ENCODE measurements around the gene PTPRN2.

Gene PTPRN2

DNA sequence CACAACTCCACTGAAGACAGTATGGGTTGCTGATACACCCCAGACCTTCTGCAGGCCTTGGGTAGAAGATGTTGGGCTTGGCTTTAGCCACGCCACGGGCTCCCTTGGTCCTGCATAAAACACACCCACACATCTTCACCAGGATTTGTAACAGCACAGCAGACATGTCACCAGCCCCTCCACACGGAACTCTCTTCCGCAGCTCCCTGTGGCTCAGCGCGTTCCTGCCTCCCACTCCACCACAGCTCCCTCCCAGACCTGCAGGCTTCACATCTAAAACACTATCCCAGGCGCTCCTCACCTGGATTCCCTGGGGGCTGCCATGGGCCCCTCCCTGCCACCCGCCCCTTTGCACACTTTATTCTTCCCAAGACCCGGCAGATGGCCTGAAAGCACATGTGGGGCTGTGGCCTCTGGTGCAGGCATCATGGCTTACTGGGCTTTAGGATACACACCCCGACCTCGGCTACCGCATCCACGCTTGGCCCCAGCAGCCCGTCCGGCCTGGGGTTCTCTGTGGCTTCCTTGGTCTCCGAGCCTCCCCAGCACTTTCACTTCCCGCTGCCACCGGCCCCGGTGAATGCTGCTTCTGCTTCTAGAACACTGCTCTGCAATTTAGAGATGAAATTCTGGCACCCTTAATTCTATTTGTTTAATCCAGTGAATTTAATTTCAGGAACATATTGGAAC is 818.0 kb downstream of the PTPRN2 start:
- H3K27me3 ChIP-seq (ENCODE audit: control insufficient read depth, insufficient read depth, low read length): no peaks in the 10 kb centered on the region
- H3K4me3 ChIP-seq (ENCODE audit: low read length): no peak overlapping the region
- H3K4me1 ChIP-seq (ENCODE audit: control insufficient read depth, insufficient read depth, low read length): peaks cover 23% of the 10 kb centered on the region
- H3K36me3 ChIP-seq (ENCODE audit: control insufficient read depth, insufficient read depth, low read length): no peaks in the 10 kb centered on the region
- no peak overlapping the region for H3K9ac ChIP-seq (ENCODE audit: low read length)
- H3K9me3 ChIP-seq (ENCODE audit: control insufficient read depth, low read length): no peaks in the 10 kb centered on the region

- no peaks in the 10 kb centered on the region for H3K9me3 ChIP-seq (ENCODE audit: control insufficient read depth, low read length)
- H3K27me3 ChIP-seq (ENCODE audit: control insufficient read depth, insufficient read depth, low read length): no peaks in the 10 kb centered on the region
- H3K9ac ChIP-seq (ENCODE audit: low read length): no peak overlapping the region
- H3K4me1 ChIP-seq (ENCODE audit: control insufficient read depth, insufficient read depth, low read length): peaks cover 23% of the 10 kb centered on the region
- no peak overlapping the region for H3K4me3 ChIP-seq (ENCODE audit: low read length)
- H3K36me3 ChIP-seq (ENCODE audit: control insufficient read depth, insufficient read depth, low read length): no peaks in the 10 kb centered on the region
Observed at GRCh38 chr7:157769086-157769485, 818.5 kb downstream of the PTPRN2 start.

- no peaks in the 10 kb centered on the region for H3K36me3 ChIP-seq (ENCODE audit: control insufficient read depth, insufficient read depth, low read length)
- H3K27me3 ChIP-seq (ENCODE audit: control insufficient read depth, insufficient read depth, low read length): no peaks in the 10 kb centered on the region
- H3K4me3 ChIP-seq (ENCODE audit: low read length): no peak overlapping the region
- no peak overlapping the region for H3K9ac ChIP-seq (ENCODE audit: low read length)
- H3K9me3 ChIP-seq (ENCODE audit: control insufficient read depth, low read length): no peaks in the 10 kb centered on the region
- peaks cover 23% of the 10 kb centered on the region for H3K4me1 ChIP-seq (ENCODE audit: control insufficient read depth, insufficient read depth, low read length)
Observed at GRCh38 chr7:157768198-157768597, 819.4 kb downstream of the PTPRN2 start.

DNA sequence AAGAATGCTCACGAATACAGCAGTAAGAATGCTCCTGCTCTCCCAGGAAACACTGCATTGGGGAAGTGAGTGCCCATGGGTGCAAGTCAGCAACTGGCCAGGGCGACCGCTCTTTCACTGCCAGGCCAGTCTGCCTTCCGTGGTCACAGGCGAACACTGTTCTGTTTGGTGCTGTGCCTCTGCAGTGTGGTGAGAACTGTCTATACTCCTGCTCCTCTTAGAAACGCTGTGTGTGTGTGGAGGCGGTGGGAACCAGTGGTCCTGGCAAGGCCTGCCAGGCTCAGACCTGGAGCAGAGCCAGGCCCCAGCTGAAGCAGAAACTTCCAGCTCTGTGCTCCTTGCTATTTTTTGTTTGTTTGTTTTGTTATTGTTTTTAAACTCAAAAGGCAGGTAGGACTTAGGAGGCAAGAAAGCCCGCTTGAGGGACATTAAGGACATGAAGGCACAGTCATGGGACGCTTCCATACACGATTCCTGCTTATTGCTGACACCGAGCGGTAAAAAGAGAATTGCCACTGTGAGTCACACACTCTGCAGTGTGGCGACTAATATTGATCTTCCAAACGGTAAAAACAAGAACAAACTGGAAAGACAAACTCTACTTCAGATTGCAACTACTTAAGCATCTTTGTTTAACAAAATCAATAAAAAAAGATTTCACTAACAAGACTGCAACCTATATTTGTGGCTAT is 820.0 kb downstream of the PTPRN2 start:
- H3K4me1 ChIP-seq (ENCODE audit: control insufficient read depth, insufficient read depth, low read length): peaks cover 23% of the 10 kb centered on the region
- H3K9ac ChIP-seq (ENCODE audit: low read length): no peak overlapping the region
- no peaks in the 10 kb centered on the region for H3K36me3 ChIP-seq (ENCODE audit: control insufficient read depth, insufficient read depth, low read length)
- H3K27me3 ChIP-seq (ENCODE audit: control insufficient read depth, insufficient read depth, low read length): no peaks in the 10 kb centered on the region
- no peaks in the 10 kb centered on the region for H3K9me3 ChIP-seq (ENCODE audit: control insufficient read depth, low read length)
- H3K4me3 ChIP-seq (ENCODE audit: low read length): no peak overlapping the region

DNA sequence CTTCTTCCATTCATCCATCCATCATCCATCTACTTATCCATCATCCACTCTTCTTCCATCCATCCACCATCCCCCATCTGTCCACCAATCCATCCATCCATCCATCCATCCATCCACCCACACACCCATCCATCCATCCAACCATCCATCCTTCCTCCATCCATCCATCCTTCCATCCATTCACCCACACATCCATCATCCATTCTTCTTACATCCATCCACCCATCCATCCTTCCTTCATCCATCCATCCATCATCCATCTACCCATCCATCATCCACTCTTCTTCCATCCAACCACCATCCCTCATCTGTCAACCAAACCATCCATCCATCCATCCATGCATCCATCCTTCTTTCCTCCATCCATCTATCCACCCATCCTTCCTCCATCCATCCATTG is 821.5 kb downstream of the PTPRN2 start:
- no peak overlapping the region for H3K4me3 ChIP-seq (ENCODE audit: low read length)
- peaks cover 23% of the 10 kb centered on the region for H3K4me1 ChIP-seq (ENCODE audit: control insufficient read depth, insufficient read depth, low read length)
- H3K9me3 ChIP-seq (ENCODE audit: control insufficient read depth, low read length): no peaks in the 10 kb centered on the region
- H3K9ac ChIP-seq (ENCODE audit: low read length): no peak overlapping the region
- no peaks in the 10 kb centered on the region for H3K27me3 ChIP-seq (ENCODE audit: control insufficient read depth, insufficient read depth, low read length)
- H3K36me3 ChIP-seq (ENCODE audit: control insufficient read depth, insufficient read depth, low read length): no peaks in the 10 kb centered on the region

GRCh38 chr7:157764946-157765537 is 822.6 kb downstream of the PTPRN2 start:
- H3K9ac ChIP-seq (ENCODE audit: low read length): no peak overlapping the region
- no peak overlapping the region for H3K4me3 ChIP-seq (ENCODE audit: low read length)
- no peaks in the 10 kb centered on the region for H3K9me3 ChIP-seq (ENCODE audit: control insufficient read depth, low read length)
- no peaks in the 10 kb centered on the region for H3K27me3 ChIP-seq (ENCODE audit: control insufficient read depth, insufficient read depth, low read length)
- peaks cover 23% of the 10 kb centered on the region for H3K4me1 ChIP-seq (ENCODE audit: control insufficient read depth, insufficient read depth, low read length)
- H3K36me3 ChIP-seq (ENCODE audit: control insufficient read depth, insufficient read depth, low read length): no peaks in the 10 kb centered on the region

DNA sequence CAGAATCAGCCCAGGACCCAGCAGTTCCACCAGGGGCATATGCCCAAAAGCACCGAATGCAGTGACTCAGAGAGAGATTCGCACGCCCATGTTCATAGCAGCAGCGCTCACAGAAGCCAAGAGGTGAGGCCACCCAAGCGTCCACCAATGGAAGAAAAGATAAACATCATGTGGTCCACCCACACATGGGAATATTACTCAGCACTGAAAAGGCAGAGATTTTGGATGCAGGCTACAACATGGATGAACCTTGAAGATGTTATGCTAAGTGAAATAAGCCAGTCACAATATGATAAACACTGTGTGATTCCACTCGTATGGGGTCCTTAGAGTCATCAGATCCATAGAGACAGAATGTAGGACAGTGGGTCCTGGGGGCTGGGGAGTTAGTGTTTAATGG is 823.4 kb downstream of the PTPRN2 start:
- no peaks in the 10 kb centered on the region for H3K9me3 ChIP-seq (ENCODE audit: control insufficient read depth, low read length)
- H3K4me1 ChIP-seq (ENCODE audit: control insufficient read depth, insufficient read depth, low read length): peaks cover 16% of the 10 kb centered on the region
- no peaks in the 10 kb centered on the region for H3K36me3 ChIP-seq (ENCODE audit: control insufficient read depth, insufficient read depth, low read length)
- H3K27me3 ChIP-seq (ENCODE audit: control insufficient read depth, insufficient read depth, low read length): no peaks in the 10 kb centered on the region
- H3K9ac ChIP-seq (ENCODE audit: low read length): no peak overlapping the region
- no peak overlapping the region for H3K4me3 ChIP-seq (ENCODE audit: low read length)

DNA sequence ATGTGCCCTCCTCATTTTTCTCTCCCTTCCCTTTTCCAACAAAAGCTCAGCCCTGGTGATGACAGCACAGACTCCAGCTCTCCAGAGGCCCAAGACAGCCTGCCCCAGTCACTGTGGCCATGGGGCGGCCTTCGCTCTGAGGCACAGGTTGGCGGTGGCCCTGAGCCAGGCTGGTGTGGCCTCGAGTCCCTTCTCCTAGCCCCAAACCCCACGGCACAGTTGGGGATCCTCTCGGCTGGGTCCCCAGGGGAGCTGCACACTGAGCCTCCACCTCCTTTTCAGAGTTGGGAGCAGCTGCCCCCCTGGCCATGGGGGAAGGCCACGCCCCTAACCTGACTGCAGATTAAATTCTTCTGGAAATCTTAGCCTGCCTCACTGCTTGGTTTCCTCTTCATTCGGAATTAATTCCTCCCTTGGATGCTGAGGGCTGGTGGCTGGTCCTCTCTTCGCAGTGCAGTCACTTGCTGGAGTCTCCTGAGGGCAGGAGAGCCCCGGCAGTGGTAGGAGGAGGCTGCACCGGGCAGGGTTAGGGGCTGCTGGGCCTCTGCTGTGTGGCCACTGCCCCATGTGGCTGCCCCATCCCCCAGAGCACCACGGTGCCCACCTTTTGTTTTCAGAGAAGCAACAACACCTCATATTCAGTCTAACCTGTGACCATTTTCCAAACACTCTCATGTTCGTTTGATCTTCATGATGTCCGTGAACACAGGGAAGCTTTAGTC is 824.2 kb downstream of the PTPRN2 start:
- no peaks in the 10 kb centered on the region for H3K9me3 ChIP-seq (ENCODE audit: control insufficient read depth, low read length)
- H3K27me3 ChIP-seq (ENCODE audit: control insufficient read depth, insufficient read depth, low read length): no peaks in the 10 kb centered on the region
- H3K4me1 ChIP-seq (ENCODE audit: control insufficient read depth, insufficient read depth, low read length): peaks cover 9% of the 10 kb centered on the region
- H3K9ac ChIP-seq (ENCODE audit: low read length): no peak overlapping the region
- H3K36me3 ChIP-seq (ENCODE audit: control insufficient read depth, insufficient read depth, low read length): no peaks in the 10 kb centered on the region
- H3K4me3 ChIP-seq (ENCODE audit: low read length): no peak overlapping the region

- Histone ChIP-seq H3K27me3 (ENCODE audit: control insufficient read depth, insufficient read depth, low read length) (no peaks in the 10 kb centered on the region), H3K36me3 (ENCODE audit: control insufficient read depth, insufficient read depth, low read length) (no peaks in the 10 kb centered on the region), H3K9ac (ENCODE audit: low read length) (no peak overlapping the region), H3K4me1 (ENCODE audit: control insufficient read depth, insufficient read depth, low read length) (peaks cover 5% of the 10 kb centered on the region), H3K9me3 (ENCODE audit: control insufficient read depth, low read length) (no peaks in the 10 kb centered on the region), H3K4me3 (ENCODE audit: low read length) (no peak overlapping the region)
Observed at GRCh38 chr7:157762824-157763223, 824.8 kb downstream of the PTPRN2 start.

DNA sequence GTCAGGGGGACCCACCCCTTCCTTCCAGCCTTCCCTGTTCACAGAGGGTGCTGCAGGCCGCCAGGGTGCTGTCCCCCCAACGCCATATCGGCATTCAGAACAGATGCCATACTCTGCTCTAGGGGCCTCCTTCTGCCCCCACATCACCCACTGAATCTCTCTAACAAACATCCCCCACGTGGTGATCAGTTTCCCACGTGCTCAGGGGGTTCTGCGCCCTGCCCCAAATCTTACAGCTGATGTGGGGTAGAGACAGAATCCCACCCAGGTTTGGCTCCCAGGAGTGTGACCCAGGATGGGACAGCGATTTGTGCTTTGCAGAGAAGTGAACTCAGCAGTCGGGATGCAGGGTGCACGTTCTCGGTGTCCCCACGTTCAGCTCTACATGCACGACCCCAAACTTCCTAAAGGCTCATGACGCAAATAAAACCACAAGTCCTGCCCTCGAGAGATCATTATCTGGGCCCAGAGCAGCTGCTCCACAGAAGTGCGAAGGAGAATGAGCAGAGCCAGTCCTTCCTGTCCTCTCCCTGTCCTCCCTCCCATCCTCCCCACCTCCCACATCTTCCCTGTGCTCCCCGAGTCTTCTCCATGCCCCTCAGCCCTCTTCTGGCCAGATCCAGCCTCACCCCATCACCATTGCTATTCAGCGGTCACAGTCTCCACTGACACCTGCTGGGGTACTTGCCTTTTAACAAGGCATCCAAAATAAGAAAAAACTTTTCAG is 827.5 kb downstream of the PTPRN2 start:
- Histone ChIP-seq H3K4me1 (ENCODE audit: control insufficient read depth, insufficient read depth, low read length) (no peaks in the 10 kb centered on the region), H3K27me3 (ENCODE audit: control insufficient read depth, insufficient read depth, low read length) (no peaks in the 10 kb centered on the region), H3K4me3 (ENCODE audit: low read length) (no peak overlapping the region), H3K9me3 (ENCODE audit: control insufficient read depth, low read length) (no peaks in the 10 kb centered on the region), H3K9ac (ENCODE audit: low read length) (no peak overlapping the region), H3K36me3 (ENCODE audit: control insufficient read depth, insufficient read depth, low read length) (no peaks in the 10 kb centered on the region)

DNA sequence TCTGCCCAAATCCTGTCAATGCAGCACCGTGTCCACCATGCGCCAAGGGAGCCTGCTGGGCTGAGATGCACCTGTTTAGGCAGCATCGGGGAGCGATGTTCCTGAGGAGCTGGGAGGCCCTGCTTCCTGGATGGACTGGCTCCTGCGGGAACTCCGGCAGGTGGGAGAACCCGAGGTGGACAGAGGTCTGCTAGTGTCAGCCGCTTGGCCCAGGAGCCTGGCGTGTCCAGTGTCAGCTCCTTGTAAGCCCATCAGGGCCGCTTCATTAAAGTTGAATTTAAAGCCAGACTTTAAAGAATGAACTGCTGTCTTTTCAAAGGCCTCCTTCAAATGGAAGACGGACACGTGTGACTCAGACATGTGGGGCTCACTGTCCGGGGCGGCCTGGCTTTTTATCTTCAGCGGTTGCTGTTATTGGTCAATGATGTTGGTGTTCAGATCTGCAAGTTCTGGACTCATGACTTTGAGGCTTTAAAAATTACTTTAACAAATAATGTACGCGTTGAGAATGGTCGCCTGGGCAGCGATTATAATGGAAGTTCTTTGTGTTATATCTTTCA is 828.3 kb downstream of the PTPRN2 start:
- Histone ChIP-seq H3K9me3 (ENCODE audit: control insufficient read depth, low read length) (no peaks in the 10 kb centered on the region), H3K4me1 (ENCODE audit: control insufficient read depth, insufficient read depth, low read length) (no peaks in the 10 kb centered on the region), H3K36me3 (ENCODE audit: control insufficient read depth, insufficient read depth, low read length) (no peaks in the 10 kb centered on the region), H3K9ac (ENCODE audit: low read length) (no peak overlapping the region), H3K4me3 (ENCODE audit: low read length) (no peak overlapping the region), H3K27me3 (ENCODE audit: control insufficient read depth, insufficient read depth, low read length) (no peaks in the 10 kb centered on the region)

Measured in mucosa of stomach (tissue), 1 donor.